Subcutaneous abdominal adipose tissue (tissue), 5 donors: ENCODE measurements around the gene PDCD1.

Experiments
- H3K27ac ChIP-seq: one replicate; pipeline ENCODE4 v1.7.0; 2013; ENCODE audit warnings: low read depth, mild to moderate bottlenecking, inconsistent platforms, low read length, moderate library complexity
- H3K27me3 ChIP-seq, 5 donors: one replicate each; pipeline ENCODE4 v1.7.0; 2013; ENCODE audit warnings: low read length in 5 of 5, inconsistent platforms in 1 of 5; ENCODE audit not compliant: control insufficient read depth in 5 of 5, insufficient read depth in 4 of 5
- H3K36me3 ChIP-seq, 5 donors: one replicate each; pipeline ENCODE4 v1.7.0; 2013; ENCODE audit warnings: low read length in 5 of 5; ENCODE audit not compliant: control insufficient read depth in 5 of 5, insufficient read depth in 5 of 5
- H3K4me1 ChIP-seq, 5 donors: one replicate each; pipeline ENCODE4 v1.7.0; 2013; ENCODE audit warnings: low read length in 5 of 5, mild to moderate bottlenecking in 3 of 5, moderate library complexity in 1 of 5; ENCODE audit not compliant: control insufficient read depth in 5 of 5, insufficient read depth in 5 of 5
- H3K4me3 ChIP-seq, 5 donors: one replicate each; pipeline ENCODE4 v1.7.0; 2013; ENCODE audit warnings: low read length in 5 of 5, low read depth in 1 of 5
- H3K9ac ChIP-seq, 5 donors: one replicate each; pipeline ENCODE4 v1.7.0; 2013; ENCODE audit warnings: low read length in 5 of 5, mild to moderate bottlenecking in 4 of 5, moderate library complexity in 3 of 5
- H3K9me3 ChIP-seq, 5 donors: one replicate each; pipeline ENCODE4 v1.7.0; 2013; ENCODE audit warnings: low read length in 5 of 5; ENCODE audit not compliant: control insufficient read depth in 5 of 5
- donor health status: healthy.
- donor health status: healthy.
- donor health status: healthy.
- donor health status: healthy.
- donor health status: healthy.

The PDCD1 gene

DNA sequence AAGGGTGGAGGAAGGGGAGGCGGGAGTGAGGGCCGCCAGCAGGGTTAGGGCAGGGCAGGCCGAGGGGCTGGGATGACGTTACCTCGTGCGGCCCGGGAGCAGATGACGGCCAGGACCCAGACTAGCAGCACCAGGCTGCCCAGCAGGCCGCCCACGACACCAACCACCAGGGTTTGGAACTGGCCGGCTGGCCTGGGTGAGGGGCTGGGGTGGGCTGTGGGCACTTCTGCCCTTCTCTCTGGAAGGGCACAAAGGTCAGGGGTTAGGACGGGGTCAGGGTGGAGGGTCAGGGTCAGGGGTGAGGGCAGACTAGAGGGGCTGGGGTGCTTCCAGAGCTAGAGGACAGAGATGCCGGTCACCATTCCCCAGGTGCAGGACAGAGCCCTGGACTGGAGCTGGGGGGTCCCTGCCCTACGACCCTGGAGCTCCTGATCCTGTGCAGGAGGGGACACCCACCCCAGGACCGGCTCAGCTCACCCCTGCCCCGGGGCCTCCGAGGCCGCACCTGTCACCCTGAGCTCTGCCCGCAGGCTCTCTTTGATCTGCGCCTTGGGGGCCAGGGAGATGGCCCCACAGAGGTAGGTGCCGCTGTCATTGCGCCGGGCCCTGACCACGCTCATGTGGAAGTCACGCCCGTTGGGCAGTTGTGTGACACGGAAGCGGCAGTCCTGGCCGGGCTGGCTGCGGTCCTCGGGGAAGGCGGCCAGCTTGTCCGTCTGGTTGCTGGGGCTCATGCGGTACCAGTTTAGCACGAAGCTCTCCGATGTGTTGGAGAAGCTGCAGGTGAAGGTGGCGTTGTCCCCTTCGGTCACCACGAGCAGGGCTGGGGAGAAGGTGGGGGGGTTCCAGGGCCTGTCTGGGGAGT lies 6.3 kb downstream of the PDCD1 start:
- no peak overlapping the region for H3K9ac ChIP-seq
- H3K9me3 ChIP-seq = no peaks in the 10 kb centered on the region
- no peak overlapping the region for H3K4me3 ChIP-seq
- no peaks in the 10 kb centered on the region for H3K36me3 ChIP-seq
- no peaks in the 10 kb centered on the region for H3K27me3 ChIP-seq
- no peak overlapping the region for H3K27ac ChIP-seq
- peaks cover 0 to 30% (median 14%) of the 10 kb centered on the region in 5 donors for H3K4me1 ChIP-seq

DNA sequence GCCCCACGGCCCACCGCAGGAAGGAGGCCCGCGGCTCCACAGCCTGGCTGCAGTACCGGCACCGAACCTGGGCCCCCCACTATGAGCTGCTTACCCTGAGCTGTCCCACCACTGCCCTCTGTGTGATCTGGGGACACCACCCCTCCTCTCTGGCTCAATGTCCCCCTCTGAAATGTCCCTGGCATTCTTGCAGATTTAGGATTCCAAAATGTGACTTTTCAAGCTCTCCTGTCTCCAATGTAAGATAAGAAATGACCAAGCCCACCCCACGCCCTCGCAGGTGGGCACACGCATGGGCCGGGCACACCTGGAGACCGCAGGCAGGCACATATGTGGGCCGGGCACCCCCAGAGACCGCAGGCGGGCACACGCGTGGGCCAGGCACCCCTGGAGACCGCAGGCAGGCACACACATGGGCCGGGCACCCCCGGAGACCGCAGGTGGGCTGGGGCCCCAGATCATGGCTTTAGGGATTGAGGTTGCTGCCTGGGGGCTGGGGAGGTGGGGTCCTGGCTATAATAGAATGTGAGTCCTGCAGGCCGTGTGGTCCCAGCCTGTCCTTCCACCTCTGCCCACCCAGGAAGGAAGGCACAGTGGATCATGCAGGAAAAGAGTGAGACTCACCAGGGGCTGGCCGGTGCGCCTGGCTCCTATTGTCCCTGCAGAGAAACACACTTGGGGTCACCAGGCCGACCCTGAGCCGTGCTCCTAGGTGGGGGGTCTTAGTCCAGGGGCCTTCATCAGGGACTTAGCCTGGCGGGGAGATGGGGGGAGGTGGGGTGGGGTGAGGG lies 7.2 kb downstream of the PDCD1 start:
- H3K27me3 ChIP-seq = no peaks in the 10 kb centered on the region
- H3K4me1 ChIP-seq = peaks cover 0 to 22% (median 6%) of the 10 kb centered on the region in 5 donors
- no peak overlapping the region for H3K4me3 ChIP-seq
- H3K9ac ChIP-seq = no peak overlapping the region
- H3K36me3 ChIP-seq = no peaks in the 10 kb centered on the region
- H3K27ac ChIP-seq = no peak overlapping the region
- no peaks in the 10 kb centered on the region for H3K9me3 ChIP-seq

- no peaks in the 10 kb centered on the region for H3K9me3 ChIP-seq
- no peak overlapping the region for H3K4me3 ChIP-seq
- H3K36me3 ChIP-seq = no peaks in the 10 kb centered on the region
Measured at GRCh38 chr2:241850544-241851324, 8.0 kb downstream of the PDCD1 start.

GRCh38 chr2:241849616-241850543 lies 8.8 kb downstream of the PDCD1 start:
- Histone ChIP-seq H3K27ac (no peak overlapping the region), H3K36me3 (no peaks in the 10 kb centered on the region), H3K4me3 (no peak overlapping the region), H3K4me1 (peaks cover 0 to 10% (median 8%) of the 10 kb centered on the region in 5 donors), H3K9ac (no peak overlapping the region), H3K9me3 (no peaks in the 10 kb centered on the region), H3K27me3 (peaks cover 0 to 2% (median 0%) of the 10 kb centered on the region in 5 donors)

More at GRCh38 chr2:241850544-241851324, 8.0 kb downstream of the PDCD1 start:
- no peak overlapping the region for H3K9ac ChIP-seq
- H3K27me3 ChIP-seq = peaks cover 0 to 2% (median 0%) of the 10 kb centered on the region in 5 donors
- H3K4me1 ChIP-seq = peaks cover 0 to 14% (median 4%) of the 10 kb centered on the region in 5 donors
- no peak overlapping the region for H3K27ac ChIP-seq

GRCh38 chr2:241848761-241849615 lies 9.7 kb downstream of the PDCD1 start:
- Histone ChIP-seq H3K9ac (no peak overlapping the region), H3K9me3 (no peaks in the 10 kb centered on the region), H3K27me3 (peaks cover 0 to 2% (median 0%) of the 10 kb centered on the region in 5 donors), H3K4me1 (peaks cover 0 to 12% (median 12%) of the 10 kb centered on the region in 5 donors), H3K36me3 (no peaks in the 10 kb centered on the region), H3K27ac (no peak overlapping the region), H3K4me3 (no peak overlapping the region)

DNA sequence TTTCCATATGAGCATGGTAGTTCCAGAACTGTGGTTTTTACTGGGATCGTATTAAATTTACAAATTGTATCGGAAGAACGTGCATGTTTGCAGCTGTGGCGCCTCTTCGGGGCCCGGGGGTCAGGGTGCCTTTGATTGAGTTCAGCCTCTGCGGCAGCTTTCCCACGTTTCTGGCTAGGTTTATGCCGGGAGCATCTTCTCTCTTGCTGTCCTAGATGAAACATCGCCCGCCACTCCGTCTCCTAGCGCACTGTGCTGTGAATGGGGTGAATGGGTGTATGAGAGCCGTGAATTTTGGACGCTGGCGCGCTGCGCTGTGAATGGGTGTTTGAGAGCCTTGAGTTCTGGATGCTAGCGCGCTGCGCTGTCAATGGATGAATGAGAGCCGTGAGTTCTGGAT lies 12.3 kb downstream of the PDCD1 start:
- Histone ChIP-seq H3K36me3 (no peaks in the 10 kb centered on the region), H3K27ac (no peak overlapping the region), H3K4me1 (peaks cover 0 to 27% (median 19%) of the 10 kb centered on the region in 5 donors), H3K9me3 (no peaks in the 10 kb centered on the region), H3K27me3 (peaks cover 0 to 2% (median 0%) of the 10 kb centered on the region in 5 donors), H3K9ac (no peak overlapping the region), H3K4me3 (no peak overlapping the region)

GRCh38 chr2:241844831-241845578 lies 13.7 kb downstream of the PDCD1 start:
- Histone ChIP-seq H3K9ac (peak overlapping the region in 3 of 5 donors; percentile 8 to 68 (median 66)), H3K27ac (peak overlapping the region; percentile 41), H3K4me1 (peaks cover 0 to 27% (median 19%) of the 10 kb centered on the region in 5 donors), H3K36me3 (no peaks in the 10 kb centered on the region), H3K9me3 (no peaks in the 10 kb centered on the region), H3K27me3 (peaks cover 0 to 2% (median 0%) of the 10 kb centered on the region in 5 donors), H3K4me3 (peak overlapping the region in 4 of 5 donors; percentile 17 to 62 (median 58))
